ENCODE results near the gene HLA-DQA1. TPM values are rescaled to one million over a fixed set of nuclear protein-coding genes. Genes with fewer than 3 reads are reported as not detected.

The HLA-DQA1 gene
- total RNA-seq, 1 experiment from 2014 or later = 0.22 TPM

DNA sequence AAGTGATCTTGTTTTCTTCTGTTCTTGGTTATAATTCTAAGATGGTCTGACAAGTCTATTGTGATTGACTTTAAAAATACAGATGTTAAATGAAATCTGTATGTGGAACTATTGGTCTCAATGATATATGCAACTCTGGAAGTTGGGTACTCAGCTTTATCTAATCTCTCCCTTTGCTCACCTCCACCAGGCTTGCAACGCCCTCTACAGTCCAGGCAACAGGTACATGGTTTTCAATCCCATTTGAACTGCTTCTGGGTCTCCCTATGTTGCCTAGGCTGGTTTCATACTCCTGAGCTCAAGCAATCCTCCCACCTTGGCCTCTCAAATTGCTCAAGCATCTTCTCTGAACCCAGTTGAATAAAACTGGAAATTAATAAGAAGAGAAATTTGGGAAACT lies 54.8 kb downstream of the HLA-DQA1 start (continued):
- TF ChIP-seq, protein P1, sequence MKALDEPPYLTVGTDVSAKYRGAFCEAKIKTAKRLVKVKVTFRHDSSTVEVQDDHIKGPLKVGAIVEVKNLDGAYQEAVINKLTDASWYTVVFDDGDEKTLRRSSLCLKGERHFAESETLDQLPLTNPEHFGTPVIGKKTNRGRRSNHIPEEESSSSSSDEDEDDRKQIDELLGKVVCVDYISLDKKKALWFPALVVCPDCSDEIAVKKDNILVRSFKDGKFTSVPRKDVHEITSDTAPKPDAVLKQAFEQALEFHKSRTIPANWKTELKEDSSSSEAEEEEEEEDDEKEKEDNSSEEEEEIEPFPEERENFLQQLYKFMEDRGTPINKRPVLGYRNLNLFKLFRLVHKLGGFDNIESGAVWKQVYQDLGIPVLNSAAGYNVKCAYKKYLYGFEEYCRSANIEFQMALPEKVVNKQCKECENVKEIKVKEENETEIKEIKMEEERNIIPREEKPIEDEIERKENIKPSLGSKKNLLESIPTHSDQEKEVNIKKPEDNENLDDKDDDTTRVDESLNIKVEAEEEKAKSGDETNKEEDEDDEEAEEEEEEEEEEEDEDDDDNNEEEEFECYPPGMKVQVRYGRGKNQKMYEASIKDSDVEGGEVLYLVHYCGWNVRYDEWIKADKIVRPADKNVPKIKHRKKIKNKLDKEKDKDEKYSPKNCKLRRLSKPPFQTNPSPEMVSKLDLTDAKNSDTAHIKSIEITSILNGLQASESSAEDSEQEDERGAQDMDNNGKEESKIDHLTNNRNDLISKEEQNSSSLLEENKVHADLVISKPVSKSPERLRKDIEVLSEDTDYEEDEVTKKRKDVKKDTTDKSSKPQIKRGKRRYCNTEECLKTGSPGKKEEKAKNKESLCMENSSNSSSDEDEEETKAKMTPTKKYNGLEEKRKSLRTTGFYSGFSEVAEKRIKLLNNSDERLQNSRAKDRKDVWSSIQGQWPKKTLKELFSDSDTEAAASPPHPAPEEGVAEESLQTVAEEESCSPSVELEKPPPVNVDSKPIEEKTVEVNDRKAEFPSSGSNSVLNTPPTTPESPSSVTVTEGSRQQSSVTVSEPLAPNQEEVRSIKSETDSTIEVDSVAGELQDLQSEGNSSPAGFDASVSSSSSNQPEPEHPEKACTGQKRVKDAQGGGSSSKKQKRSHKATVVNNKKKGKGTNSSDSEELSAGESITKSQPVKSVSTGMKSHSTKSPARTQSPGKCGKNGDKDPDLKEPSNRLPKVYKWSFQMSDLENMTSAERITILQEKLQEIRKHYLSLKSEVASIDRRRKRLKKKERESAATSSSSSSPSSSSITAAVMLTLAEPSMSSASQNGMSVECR (CRISPR knock-in tag; IDR thresholded peaks at IDR 0.05; ENCODE audit: borderline replicate concordance) = no peak
- TF ChIP-seq, protein P2, sequence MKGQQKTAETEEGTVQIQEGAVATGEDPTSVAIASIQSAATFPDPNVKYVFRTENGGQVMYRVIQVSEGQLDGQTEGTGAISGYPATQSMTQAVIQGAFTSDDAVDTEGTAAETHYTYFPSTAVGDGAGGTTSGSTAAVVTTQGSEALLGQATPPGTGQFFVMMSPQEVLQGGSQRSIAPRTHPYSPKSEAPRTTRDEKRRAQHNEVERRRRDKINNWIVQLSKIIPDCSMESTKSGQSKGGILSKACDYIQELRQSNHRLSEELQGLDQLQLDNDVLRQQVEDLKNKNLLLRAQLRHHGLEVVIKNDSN (CRISPR knock-in tag; IDR thresholded peaks at IDR 0.05) = no peak

Other genes starting within 250 kb of the HLA-DQA1 start
- gene BTNL2, start 230.2 kb upstream of the HLA-DQA1 start, total RNA-seq (2021) = not detected in 3 replicates
- 2.8 to 3.9 TPM (median 3.6 TPM) in 3 replicates for gene HLA-DRA, start 197.5 kb upstream of the HLA-DQA1 start, total RNA-seq (2021)
- gene HLA-DRB5, start 107.1 kb upstream of the HLA-DQA1 start, total RNA-seq (2021) = 0.30 TPM in 1 of 3 replicates, not detected in the others
- gene HLA-DRB1, start 47.6 kb upstream of the HLA-DQA1 start, total RNA-seq (2021) = 1.4 to 2.3 TPM (median 2.1 TPM) in 3 replicates
- 0.83 to 3.8 TPM (median 2.6 TPM) in 3 replicates for gene HLA-DQB1, start 29.3 kb downstream of the HLA-DQA1 start, total RNA-seq (2021)
- gene HLA-DQA2, start 104.0 kb downstream of the HLA-DQA1 start, total RNA-seq (2021) = not detected in 3 replicates
- 0.39 to 0.76 TPM (median 0.42 TPM) in 3 replicates for gene HLA-DQB2, start 126.1 kb downstream of the HLA-DQA1 start, total RNA-seq (2021)
- gene HLA-DOB, start 179.6 kb downstream of the HLA-DQA1 start, total RNA-seq (2021) = 0.15 to 0.55 TPM (median 0.46 TPM) in 3 replicates
- gene TAP2, start 201.3 kb downstream of the HLA-DQA1 start, total RNA-seq (2021) = 14.7 to 23.0 TPM (median 16.5 TPM) in 3 replicates
- 13.8 to 22.0 TPM (median 19.4 TPM) in 3 replicates for gene PSMB8, start 206.6 kb downstream of the HLA-DQA1 start, total RNA-seq (2021)
- 13.6 to 15.9 TPM (median 15.7 TPM) in 3 replicates for gene TAP1, start 216.3 kb downstream of the HLA-DQA1 start, total RNA-seq (2021)
- gene PSMB9, start 216.8 kb downstream of the HLA-DQA1 start, total RNA-seq (2021) = 1.8 to 4.3 TPM (median 4.0 TPM) in 3 replicates

Data from WTC11 (cell line).